ENCODE data around the gene TNNC1. TPM values are rescaled to one million over a fixed set of nuclear protein-coding genes. Genes with fewer than 3 reads are reported as not detected.

TNNC1 gene
- total and polyA plus RNA-seq, 10 of the 15 experiments (the other 5 are each of a cell fraction or from before 2014, with no cell fraction given) = 0.13 to 1.3 (median 0.53) TPM; not detected in 2

DNA sequence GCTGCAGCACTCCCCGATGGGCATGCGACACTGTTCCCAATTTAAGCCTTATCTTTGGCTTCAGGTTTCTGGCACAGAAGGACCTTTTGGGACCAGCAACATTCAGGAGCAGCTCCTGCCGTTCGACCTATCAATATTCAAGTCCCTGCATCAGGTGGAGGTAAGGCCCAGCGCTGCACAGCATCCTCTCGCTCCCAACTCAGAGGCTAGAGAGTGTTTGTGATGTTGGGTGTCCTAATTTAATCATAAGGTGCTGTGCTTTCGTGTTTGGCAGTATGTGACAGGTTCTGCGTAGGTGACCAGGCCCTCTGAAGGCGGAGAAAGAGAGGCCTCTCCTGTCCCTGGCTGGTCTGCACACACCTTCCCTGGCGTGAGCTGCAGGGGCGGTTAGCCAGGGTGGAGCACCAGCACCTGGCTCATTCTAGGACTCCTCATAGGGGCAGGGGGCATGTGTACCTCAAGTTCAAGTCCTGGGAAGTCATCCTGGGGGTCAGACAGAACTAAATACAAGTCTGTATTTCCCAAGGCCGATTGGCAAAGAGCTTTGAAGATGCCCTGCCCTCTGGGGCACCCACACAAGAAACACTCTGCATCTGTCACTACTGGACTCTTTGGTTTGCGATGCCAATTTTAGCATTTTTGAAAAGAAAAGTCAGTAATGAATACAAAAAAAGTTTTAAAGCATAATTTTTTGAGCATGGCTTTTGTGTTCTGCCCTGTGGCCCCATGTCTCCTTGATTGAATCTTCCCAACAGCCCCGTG is 18.6 kb upstream of the TNNC1 start:
- Histone ChIP-seq H2AFZ (ENCODE audit: control insufficient read depth, low read depth, low read length) (no peak overlapping the region), H3K27me3 (replicated peaks in 1 of 2; ENCODE audit: control insufficient read depth in 2 of 2, insufficient read depth in 2 of 2, low read length in 1 of 2) (no peaks in the 10 kb centered on the region), H3K36me3 (ENCODE audit: control insufficient read depth in 2 of 2, insufficient read depth in 2 of 2, low read length in 1 of 2) (peaks cover 16 to 27% of the 10 kb centered on the region in 2 experiments), H3K4me3 (no peak overlapping the region), H4K20me1 (ENCODE audit: control insufficient read depth, insufficient read depth) (no peaks in the 10 kb centered on the region), H3K9ac (ENCODE audit: control insufficient read depth, insufficient read depth, low read length) (no peak overlapping the region), H3K79me2 (ENCODE audit: control insufficient read depth, insufficient read depth, low read length) (no peaks in the 10 kb centered on the region), H3K4me1 (ENCODE audit: control insufficient read depth, insufficient read depth, low read length) (no peaks in the 10 kb centered on the region), H3K27ac (ENCODE audit: control insufficient read depth, insufficient read depth) (no peak overlapping the region), H3K9me3 (replicated peaks; ENCODE audit: control insufficient read depth, insufficient read depth, low read length) (no peaks in the 10 kb centered on the region), H3K4me2 (ENCODE audit: control insufficient read depth, insufficient read depth) (no peak overlapping the region)
- SMC1A ChIA-PET (ENCODE audit: uncharacterized antibody, unreplicated experiment) = no interaction called here
- POLR2A ChIA-PET = no interaction called here
- DNase-seq (ENCODE audit: low read depth, low spot score) (no peak), FAIRE-seq (no peak), ATAC-seq (no peak)
- in situ Hi-C loops (cut with MboI) (no loop called here), intact Hi-C loops (cut with micrococcal nuclease; ENCODE audit: unreplicated experiment) (no loop called here)
- BruUV-seq (replicated peaks) = no TSS peak
- CTCF ChIA-PET = interaction anchor here (0.9 kb wide), 3 partner anchors 14 to 456 kb away, joined by 3 to 4 read pairs (median 3); no protein-coding TSS in a partner anchor
- WGBS (ENCODE audit: insufficient coverage, insufficient replicate concordance, low lambda C conversion rate, missing lambda C conversion rate) = 75% methylated on average over 14 of the region's 14 CpGs
- RAD21 ChIA-PET (ENCODE audit: unreplicated experiment) = interaction anchor here (1.0 to 1.4 kb wide), 2 partner anchors 64 to 210 kb away, joined by 3 read pairs; partner anchors contain the start of gene UQCC5
- TF ChIP-seq, protein P1, sequence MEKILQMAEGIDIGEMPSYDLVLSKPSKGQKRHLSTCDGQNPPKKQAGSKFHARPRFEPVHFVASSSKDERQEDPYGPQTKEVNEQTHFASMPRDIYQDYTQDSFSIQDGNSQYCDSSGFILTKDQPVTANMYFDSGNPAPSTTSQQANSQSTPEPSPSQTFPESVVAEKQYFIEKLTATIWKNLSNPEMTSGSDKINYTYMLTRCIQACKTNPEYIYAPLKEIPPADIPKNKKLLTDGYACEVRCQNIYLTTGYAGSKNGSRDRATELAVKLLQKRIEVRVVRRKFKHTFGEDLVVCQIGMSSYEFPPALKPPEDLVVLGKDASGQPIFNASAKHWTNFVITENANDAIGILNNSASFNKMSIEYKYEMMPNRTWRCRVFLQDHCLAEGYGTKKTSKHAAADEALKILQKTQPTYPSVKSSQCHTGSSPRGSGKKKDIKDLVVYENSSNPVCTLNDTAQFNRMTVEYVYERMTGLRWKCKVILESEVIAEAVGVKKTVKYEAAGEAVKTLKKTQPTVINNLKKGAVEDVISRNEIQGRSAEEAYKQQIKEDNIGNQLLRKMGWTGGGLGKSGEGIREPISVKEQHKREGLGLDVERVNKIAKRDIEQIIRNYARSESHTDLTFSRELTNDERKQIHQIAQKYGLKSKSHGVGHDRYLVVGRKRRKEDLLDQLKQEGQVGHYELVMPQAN (conservative IDR thresholded peaks at IDR 0.05) = no peak
- TF ChIP-seq TCF12 (IDR thresholded peaks at IDR 0.05; ENCODE audit: low read depth, low read length) (no peak), HDGF (IDR thresholded peaks at IDR 0.05) (no peak), SMARCA5 (IDR thresholded peaks at IDR 0.05) (no peak), ATF7 (IDR thresholded peaks at IDR 0.05; ENCODE audit: low read depth) (no peak), DPF2 (IDR thresholded peaks at IDR 0.05) (no peak), MEF2B (IDR thresholded peaks at IDR 0.05; ENCODE audit: partially characterized antibody, poor library complexity, severe bottlenecking) (no peak), BCL3 (IDR thresholded peaks at IDR 0.05; ENCODE audit: borderline replicate concordance, insufficient read depth, low read depth, low read length, poor library complexity, severe bottlenecking) (no peak), MXI1 (IDR thresholded peaks at IDR 0.05; ENCODE audit: low read depth, low read length) (no peak), SRF (IDR thresholded peaks at IDR 0.05; ENCODE audit: low read depth in 2 of 2, low read length in 2 of 2) (no peak), EGR1 (IDR thresholded peaks at IDR 0.05; ENCODE audit: borderline replicate concordance in 1 of 2, low read depth in 2 of 2, low read length in 2 of 2) (no peak)
